ENCODE data around the gene MATN3.
A peak's percentile ranks its signal among the peaks of the same experiment; 100 is the strongest.

DNA sequence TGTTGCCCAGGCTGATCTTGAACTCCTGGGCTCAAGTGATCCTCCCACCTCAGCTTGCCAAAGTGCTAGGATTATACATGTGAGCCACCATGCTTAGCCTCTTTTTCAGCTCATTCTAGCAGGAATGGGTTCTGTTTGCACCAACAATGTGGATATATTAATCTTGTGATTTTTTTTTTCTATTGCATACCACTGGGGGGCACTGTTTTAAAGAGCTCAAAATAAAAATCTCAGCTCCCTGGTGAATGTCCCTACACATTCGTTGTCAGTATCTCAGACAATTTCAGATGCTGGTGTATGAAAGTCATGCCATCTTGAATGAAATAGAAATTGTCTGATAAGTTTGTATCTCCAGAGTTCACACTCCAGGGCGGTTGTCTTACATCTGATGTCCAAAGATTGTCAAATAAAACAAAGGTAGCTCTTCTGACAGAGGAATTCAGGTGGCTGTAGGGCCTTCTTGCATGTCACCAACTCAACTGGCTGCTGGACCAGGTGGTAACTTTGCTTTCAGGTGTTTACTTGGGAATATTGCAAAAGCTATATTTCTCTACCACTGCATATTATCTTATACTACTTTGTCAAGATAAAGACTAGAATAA lies 3.1 kb upstream of the MATN3 start:
- TF ChIP-seq, protein P1, sequence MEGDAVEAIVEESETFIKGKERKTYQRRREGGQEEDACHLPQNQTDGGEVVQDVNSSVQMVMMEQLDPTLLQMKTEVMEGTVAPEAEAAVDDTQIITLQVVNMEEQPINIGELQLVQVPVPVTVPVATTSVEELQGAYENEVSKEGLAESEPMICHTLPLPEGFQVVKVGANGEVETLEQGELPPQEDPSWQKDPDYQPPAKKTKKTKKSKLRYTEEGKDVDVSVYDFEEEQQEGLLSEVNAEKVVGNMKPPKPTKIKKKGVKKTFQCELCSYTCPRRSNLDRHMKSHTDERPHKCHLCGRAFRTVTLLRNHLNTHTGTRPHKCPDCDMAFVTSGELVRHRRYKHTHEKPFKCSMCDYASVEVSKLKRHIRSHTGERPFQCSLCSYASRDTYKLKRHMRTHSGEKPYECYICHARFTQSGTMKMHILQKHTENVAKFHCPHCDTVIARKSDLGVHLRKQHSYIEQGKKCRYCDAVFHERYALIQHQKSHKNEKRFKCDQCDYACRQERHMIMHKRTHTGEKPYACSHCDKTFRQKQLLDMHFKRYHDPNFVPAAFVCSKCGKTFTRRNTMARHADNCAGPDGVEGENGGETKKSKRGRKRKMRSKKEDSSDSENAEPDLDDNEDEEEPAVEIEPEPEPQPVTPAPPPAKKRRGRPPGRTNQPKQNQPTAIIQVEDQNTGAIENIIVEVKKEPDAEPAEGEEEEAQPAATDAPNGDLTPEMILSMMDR (IDR thresholded peaks at IDR 0.05) = peak; percentile 48 to 68
- TF ChIP-seq POLR2AphosphoS5 (IDR thresholded peaks at IDR 0.05) = no peak
- no peak for TF ChIP-seq POLR2A (IDR thresholded peaks at IDR 0.05)
